Pulmonary artery endothelial cell (primary cell): ENCODE results near the gene MYEOV. TPM values are rescaled to one million over a fixed set of nuclear protein-coding genes. Genes with fewer than 3 reads are reported as not detected.

Experiments
- DNase-seq: peaks from one replicate; pipeline ENCODE4 v3.0.0-alpha.2; 2011; ENCODE audit warnings: low read depth, low spot score
- total RNA-seq: library from RNA; depleted of rRNA; stranded (reverse); fragments of >200 nt; gene quantifications from 2 replicates; pipeline ENCODE4 v1.2.3, GENCODE V29; 2014

Gene MYEOV
- total RNA-seq, 1 donor from 2014 or later, result 1.1 TPM

DNA sequence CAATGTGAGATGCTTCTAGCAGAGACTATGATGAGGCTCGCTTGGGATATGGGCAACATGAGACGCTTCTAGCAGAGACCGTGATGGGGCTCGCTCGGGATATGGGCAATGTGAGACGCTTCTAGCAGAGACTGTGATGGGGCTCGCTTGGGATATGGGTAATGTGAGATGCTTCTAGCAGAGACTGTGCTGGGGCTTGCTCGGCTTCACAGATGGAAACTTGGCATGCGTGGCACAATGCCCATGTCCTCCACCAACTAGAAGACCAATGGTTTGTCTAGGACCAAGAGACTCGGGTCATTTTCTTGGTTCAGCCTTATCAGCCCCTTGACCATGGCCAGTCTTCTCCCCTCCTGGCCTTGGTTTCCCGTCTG, 7.1 kb downstream of the MYEOV start:
- no peak for DNase-seq

DNA sequence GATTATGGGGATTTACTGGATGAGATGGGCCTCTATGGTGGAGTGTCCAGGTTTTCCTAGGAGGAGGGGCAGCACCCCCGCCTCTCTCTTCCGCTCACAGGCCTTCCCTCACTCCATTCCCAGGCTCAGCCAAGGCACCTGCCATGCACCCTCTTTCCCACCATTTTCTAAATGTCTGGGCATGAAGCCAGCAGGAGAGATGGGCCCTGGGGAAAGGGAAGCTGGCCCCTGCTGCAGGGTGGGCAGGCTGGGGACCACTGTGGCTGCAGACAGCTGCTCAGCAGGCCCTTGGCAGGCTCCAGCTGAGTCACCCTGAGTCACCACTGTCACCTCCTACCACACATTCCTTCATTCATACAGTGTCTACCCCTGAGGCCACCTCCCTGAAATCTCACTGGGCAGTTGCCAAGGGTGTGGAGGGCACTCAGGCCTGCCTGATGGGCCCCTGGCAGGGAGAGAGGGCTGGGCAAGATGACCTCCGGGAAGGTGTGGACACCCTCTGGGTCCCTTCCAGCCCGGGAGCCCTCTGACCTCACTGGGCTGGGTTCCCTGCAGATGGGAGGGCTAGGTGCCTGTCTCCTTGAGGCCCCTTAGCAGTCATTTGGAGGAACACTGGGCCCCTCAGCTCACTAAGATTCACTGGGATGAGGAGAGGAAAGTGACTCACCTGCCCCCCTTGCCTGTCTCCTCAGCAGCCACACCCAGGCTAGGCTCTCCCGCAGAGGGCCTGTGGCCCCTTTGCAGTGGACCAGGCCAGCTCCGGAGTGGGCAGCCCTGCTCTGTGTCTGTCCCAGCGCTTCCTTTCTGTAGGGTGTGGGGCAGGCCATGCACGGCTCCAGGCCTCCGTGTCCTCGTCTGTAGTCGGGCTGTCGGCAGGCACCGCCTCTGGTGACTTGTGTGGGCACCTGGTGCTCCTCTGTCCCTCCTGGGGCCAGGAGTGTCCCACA, 7.8 kb downstream of the MYEOV start:
- no peak for DNase-seq

DNA sequence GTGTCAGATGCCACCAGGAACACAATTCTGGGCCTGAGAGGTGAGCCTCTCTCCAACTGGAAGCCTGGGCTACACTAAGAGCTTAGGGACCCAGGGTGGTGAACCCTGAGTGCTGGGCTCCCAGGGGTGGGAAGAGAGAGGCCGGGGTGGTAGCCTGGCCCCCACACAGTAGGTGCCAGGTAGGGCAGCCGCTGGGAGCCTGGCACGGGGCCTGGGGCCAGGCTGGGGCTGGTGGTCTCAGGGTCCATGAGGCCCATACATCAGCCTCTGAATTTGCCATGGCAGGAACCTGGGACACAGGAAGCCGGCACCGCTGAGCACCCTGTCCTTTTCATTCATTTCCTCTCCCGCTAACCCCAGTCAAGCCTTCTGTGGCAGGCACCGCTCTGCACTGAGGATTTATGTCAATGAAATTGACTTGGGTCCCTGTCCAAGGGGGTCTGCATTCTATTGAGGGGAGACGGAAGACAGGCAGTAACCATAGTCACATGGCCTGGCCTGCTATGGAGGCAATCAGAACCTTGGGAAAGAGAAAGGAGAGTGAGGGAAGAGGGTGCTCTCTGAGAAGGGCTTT, 8.6 kb downstream of the MYEOV start:
- no peak for DNase-seq

DNA sequence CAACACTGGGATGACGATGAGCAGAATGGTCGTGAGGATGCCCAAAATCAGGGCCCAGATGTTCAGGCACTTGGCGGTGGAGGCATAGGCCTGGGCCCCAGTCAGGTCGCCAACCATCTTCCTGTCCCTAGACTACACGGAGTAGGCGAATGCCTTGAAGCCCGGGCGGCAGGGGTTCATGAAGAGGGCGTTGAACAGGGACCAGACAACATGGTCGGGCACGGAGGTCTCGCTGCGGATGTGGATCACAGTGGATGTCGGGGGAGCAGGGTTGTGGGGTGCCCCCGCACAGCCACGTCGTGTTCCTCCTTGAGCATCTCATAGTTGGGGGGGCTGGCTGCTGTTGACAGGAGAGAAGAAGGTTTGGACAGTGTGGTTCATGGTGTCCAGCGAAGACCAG, 9.5 kb downstream of the MYEOV start:
- no peak for DNase-seq

DNA sequence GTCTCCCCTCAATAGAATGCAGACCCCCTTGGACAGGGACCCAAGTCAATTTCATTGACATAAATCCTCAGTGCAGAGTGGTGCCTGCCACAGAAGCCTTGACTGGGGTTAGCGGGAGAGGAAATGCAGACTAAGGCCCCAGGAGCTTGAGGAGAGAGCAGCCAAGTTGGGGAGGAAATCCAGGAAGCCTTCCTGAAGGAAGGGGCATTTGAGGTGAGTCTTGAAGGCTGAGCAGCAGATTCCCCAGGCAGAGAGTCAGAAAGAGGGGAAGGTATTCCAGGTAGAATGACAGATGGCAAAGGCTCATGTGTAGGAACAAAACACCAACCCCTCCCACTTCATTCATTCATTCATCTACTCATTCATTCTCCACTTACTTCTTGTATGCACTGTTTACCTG, 10.3 kb downstream of the MYEOV start:
- DNase-seq, result no peak

DNA sequence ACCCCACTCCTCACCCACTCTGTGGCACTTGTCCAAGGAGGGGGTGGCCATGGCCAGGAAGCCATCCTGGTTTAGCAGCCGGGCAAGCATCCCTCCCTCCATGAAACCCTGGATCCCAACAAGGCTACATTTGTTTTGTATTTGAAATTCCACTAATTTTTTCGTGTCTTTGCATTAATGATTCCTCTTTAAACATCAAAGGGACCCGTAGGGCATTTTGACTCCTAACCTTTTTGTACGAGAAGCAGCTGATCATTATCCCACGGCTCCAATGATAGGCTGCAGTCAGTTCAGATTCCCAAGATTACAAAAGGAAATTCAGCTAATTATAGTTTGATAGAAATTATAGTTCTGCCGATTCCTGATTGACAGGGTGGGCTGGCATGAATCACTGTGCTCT, 10.7 kb downstream of the MYEOV start:
- DNase-seq, result no peak

DNA sequence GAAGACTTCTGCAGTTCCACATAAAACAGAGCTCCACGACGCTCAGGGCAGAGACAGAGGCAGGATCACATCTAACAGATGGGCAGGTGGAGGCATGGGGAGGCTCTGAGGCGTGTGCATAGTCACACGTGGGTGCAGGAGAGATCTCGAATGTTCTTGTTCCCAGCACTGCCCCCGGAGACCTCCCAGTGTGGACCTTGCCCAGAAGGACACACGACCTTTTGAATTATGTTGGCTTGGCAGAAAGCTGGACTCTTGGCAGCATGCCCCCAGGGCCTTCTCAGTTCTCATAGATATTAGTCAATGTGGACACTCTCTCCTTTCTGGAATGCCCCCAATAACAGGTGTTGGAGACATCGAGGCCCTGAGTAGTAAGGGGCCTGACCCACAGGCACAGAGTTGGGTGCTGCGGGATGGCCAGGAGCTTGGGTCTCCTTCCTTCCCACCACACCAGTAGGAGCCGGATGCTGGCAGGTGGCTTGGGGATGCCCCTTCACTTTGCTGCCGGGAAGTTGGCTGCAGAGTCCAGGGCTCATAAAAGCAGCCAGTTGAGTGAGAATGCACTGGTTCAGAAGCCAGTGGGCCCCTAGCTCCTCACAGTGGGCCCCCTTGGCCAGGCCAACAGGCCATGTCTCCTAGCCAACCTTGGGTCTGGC, 12.1 kb downstream of the MYEOV start:
- DNase-seq, result no peak

DNA sequence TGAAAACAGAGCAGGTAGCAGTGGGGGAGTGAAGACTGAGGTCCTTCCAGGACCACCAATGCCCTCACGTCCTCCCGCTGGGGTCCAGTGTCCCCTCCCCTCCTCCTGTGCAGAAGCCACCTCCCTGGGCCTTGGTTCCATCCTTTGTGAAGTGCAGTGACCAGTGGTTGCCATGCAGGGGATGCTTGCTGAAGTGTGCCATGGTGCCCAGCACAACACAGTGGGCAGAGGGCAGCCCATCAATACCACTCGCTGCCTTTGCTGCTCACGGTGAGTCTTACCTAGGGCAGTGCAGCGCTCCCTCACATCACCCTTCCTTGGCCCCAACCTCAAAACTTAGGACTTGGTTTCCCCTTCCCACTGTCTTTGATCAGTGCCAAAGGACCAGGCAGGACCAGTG, 12.9 kb downstream of the MYEOV start:
- no peak for DNase-seq

DNA sequence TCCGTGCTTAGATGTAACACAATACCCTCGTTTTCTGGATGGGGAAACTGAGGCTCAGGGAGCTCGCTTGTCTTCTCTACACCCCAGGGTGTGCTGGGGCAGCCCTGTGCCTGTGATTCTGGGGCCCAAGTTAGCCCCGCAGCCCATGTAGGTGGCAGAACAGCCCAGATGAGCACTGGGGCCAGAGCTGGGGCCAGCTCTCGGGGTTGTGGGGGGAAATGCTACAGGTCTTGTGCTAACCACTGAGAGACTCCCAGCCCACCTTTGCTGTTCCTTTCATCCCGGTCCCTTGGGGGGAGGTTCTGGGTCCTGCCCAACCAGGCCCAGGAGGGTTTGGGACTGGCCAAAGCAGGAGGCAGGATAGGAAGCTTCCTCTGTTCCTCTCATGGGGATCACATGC, 13.5 kb downstream of the MYEOV start:
- no peak for DNase-seq

DNA sequence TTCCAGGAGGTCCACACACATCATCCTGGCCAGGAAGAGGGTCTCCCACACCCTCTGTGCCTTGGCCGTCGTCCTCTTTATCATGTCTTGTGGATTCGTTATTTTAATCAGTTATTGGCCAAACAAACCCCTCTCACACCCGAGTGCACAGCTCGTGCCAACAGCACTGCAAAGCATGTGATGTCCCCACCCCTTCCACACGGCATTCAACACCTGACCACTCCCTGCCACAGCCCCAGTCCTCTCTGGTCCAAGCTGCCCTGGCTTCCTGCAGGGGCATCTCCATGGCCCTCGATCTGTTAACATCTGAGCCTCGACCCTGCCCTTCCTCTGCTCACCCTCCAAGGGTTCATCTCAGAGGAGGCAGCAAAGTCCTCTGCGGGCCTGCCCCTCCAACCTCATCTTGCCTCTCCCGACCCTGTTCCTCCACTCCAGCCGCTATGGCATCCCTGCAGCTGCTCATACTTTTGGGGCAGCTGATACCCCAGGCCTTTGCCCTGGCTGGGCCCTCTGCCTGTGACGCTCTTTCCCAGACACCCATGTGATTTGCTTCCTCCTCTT, 14.0 kb downstream of the MYEOV start:
- no peak for DNase-seq

DNA sequence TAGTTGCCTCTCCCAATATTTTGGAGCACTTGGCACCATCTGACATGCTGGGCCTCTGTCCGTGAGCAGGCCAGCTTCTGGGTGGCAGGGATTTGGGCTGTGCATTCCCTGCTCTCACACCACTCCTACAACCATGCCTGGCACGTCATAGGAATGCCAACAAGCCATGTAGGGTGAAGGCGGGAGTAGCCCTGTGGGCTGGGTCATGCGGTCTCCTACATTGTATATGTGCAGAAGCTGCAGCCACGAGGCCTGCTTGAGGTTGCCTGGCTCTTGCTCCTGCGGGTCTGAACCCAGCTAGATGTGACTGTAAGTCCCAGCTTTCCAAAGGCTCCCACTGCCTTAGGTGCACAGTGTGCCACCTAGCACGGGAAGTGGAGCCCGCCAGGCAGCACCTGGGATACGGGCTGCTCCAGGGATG, 14.5 kb downstream of the MYEOV start:
- DNase-seq, result no peak

DNA sequence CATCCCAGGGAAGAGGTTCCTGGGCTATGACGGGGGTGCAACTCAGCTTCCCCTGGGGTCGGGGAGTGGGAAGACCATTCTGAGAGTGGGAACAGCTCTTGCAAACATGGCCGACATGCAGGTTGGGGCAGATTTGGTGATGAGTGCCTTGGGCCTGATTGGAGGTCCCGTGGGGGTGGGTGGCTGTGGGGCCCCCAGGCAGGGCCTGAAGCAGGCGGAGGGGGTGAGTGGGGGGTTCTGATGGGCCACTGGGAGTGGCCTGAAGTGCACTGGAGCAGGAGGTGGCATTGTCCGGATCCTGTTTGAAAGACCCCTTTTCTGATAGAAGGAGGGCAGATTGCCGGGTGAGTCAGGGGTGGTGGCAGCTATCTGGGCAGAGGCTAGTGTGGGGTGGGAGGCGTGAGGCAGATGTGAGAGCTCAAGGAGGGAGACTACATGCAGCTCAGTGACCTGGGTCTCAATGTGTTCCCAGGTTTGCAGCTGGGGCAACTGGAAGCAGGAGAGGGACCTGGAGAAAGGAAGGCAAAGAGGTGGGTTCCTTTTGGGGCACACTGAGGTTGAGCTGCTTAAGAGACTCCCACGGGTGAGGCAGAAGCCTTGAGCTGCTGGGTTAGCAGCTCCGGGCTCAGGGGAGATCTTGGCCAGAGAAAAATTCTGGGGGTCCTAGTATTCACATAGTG, 15.1 kb downstream of the MYEOV start:
- no peak for DNase-seq

DNA sequence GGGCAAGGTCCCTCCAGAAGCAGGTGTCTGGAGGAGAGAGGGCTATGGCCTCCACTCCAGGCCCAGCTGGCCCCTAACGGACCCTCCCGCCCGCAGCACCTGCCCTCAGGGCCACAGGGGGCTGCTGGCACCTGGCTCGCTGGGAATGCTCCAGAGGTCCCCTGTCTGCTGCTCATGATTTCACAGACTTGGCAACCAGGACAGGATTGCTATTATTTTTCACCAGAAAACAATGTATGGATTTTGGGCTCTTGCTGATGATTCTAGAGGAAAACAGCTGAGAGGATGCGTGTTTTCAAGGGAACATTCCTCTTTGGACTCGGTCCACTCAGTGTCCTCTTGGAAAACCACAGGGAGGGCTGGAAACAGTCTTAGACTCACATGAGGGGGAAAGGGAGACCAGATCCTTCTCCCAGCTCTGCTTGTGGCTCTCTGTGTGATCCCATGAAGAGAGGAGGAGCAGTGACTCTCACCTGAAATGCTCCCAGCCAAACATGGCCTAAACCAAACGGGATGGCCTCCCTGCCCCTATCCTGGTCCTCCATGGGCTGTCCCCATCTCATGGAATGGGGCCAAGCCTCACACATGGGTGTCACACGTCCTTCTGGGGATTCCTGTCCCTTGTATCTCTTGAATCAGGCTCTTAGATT, 15.8 kb downstream of the MYEOV start:
- DNase-seq, result no peak

DNA sequence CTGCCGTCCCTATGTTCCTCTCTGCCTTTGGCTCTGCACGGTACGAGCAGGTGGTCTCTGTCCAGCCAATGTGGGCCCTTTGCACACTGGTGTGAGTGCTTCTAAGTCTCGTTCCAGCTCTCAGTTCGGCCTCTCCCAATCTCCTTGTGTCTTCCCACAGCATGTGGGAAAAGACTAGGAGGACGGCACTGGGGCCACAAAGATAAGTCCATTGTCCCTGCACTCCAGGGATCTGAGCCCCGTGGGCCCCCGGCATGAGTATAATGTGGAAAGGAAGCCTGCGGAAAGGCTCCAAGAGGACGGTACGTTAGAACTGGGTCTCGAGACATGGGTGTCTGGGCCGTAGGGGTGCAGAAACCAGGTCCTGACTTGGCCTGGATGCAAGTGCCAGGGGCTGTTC, 16.4 kb downstream of the MYEOV start:
- DNase-seq, result no peak

DNA sequence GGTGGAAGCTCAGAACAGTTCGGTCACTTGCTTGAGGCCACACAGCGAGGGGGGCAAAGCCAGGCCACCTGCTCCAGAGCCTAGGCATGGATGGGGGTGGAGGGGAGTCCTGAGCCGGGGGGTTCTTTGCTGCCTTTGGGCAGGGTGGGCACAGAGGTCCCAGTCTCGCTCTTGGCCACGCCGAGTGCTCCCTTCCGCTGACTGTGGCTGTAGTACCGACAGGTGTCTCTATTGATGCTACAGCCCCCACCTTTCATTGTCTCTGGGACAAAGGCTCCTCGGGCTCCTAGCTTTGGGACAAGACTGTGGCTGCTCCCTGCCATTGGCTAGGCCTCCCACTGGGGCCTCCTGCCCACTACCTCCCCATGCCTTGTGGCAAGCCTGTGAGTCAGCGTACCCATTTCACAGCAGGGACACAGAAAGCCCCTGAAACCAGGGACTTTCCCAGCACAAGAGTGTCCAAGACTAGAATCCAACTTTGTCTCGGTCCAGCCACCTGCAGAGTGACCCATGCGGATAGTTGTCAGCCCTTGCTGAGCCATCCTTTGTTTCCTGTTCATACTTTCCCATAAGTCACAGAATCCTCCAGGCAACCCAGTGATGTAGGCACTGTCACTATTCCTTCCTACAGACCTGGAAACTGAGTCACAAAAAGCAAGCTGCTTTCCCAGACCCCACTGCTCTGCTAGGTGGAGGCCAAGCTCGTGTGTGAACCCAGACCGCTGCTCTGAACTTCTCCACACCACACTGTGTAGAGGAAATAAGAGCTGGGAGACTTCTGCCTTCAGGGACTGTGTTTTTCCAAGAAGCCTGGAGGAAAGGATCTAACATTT, 17.2 kb downstream of the MYEOV start:
- no peak for DNase-seq

DNA sequence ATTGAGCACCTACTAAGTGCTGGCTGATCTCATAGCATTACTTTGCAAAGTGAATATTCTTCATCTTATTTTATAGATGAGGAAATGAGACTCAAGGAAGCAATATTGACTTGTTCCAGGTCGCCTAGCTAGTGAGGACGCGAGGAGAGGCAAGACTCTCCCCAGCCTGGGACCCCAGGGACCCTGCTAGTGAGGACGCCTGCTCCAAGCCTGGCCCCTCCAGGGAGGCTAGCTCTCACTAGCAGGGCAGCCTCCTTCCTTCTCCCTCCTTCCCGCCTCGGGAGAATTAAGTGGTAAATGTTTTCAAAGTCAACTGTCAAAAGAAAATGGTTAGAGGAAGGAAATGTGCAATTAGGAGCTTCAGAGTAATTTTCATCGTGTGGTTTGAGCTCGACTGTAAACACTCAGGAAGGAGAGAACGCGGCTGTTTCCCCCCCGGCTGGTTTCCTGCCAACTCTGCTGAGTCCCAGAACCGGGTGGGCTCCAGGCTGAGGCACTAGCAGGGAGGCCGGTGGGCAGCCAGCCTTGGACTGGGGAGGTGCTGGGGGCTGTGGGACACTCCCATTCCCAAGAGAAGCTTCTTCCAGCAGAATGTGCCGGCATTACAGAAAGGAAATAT, 17.9 kb downstream of the MYEOV start:
- DNase-seq, result no peak

DNA sequence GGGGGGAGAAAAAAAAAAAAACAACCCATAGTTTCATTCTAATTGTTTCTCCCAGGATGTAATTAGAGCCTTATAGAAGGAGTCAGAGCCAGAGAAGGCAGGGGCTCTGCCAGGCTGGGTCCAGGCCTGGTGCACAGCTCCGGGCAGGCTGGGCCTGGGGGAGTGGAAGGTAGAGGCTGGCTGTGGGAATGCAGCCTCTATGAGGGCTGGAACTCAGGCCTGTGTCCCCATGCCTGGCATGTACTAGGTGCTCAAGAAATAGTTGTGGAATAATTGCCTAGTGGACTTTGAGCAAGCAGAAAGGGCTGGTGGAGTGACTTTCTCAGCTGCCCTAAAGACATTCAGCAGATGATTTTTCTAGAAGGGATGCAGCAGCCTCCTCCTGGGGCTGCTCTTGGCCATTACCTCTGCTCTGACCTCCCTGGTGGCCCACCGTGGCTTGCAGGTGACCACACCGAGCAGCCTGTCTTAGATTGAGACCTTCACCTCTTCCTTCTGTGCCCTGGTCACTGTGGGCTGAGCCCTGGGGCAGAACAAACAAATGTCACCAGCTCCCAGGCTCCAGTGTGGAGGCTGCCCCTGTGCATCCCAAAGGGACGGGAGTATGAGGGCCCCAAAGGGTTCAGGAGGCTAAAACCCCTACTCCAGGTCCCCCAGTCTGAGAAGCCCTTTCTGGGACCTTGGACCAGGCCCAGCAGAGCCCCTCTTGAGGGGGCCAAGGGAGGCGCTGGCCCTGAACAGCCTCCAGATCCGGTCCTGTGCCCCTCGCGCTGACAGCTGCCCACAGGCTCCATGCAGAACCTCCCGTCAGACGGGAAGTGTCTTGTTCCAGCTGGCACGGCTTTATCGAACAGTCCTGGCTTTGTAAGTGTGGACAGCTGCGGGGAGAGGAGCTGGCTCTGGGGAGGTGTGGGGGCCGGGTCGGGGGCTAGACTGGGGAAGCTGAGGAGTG, 18.8 kb downstream of the MYEOV start:
- no peak for DNase-seq

DNA sequence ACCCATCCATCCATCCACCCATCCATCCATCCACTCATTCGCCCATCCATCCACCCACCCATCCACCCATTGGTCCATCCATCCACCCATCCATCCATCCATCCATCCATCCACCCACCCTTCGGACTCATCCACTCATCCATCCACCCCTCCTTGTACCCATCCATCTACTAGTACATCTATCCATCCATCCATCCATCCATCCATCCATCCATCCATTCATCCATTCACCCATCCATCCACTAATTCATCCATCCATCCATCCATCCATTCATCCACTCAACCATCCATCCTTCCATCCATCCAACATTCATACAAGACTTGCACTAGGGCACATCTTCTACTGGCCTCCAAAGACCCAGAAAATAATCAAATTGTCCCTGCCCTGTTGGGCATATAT, 20.0 kb downstream of the MYEOV start:
- no peak for DNase-seq

DNA sequence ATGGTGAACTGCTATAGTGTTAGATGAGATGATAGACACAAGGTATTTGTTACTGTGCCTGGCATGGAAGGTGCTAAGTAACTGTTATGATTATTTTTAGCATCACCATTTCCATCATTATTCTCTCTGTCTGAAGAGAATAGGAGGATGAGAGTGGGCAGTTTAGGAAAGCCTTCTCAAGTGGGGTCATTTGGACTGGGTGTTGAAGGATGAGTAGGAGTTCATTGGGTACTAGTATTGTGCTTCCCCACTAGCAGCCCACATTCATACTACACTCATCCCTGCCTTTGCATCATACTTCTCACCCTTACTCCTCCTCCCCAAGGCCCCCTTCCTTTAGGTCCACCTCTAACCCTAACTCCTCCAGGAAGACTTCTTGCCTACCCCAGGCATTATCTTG, 20.6 kb downstream of the MYEOV start:
- DNase-seq, result no peak
